ENCODE measurements around the gene BOC. TPM values are rescaled to one million over a fixed set of nuclear protein-coding genes. Genes with fewer than 3 reads are reported as not detected.

Gene BOC
- total and polyA plus RNA-seq, 2 of the 8 experiments (the other 6 are each of a cell fraction or from before 2014, with no cell fraction given) = 6.9 to 9.3 TPM

GRCh38 chr3:113249601-113250000 is 38.2 kb downstream of the BOC start:
- Histone ChIP-seq H3K36me3 (ENCODE audit: control insufficient read depth in 2 of 4, insufficient read depth in 4 of 4, low read length in 3 of 4) (peaks cover 0 to 7% (median 2%) of the 10 kb centered on the region in 4 experiments; a peak in 2 of 8 replicates), H2BK12ac (ENCODE audit: low read depth, low read length) (no peak overlapping the region), H4K8ac (ENCODE audit: extremely low read depth, insufficient read depth, low read length) (no peak overlapping the region), H3K9me3 (ENCODE audit: insufficient read depth in 2 of 2, low read depth in 1 of 2, low read length in 1 of 2) (no peaks in the 10 kb centered on the region), H2BK15ac (ENCODE audit: low read length) (0 out of 2 replicates have a peak overlapping the region, but pooled peaks have one; percentile 73), H2AK5ac (ENCODE audit: low read depth, low read length) (peak overlapping the region; percentile 89; the same call in 1 of the 2 replicates), H3K9ac (replicated peaks in 1 of 4; ENCODE audit: extremely low read depth in 1 of 4, low read depth in 3 of 4, low read length in 3 of 4) (no peak overlapping the region), H2AFZ (ENCODE audit: low read length) (no peak overlapping the region), H3K4me2 (ENCODE audit: insufficient read depth in 1 of 2, low read depth in 2 of 2, low read length in 2 of 2) (no peak overlapping the region), H3K27me3 (replicated peaks in 1 of 4; ENCODE audit: control insufficient read depth in 3 of 4, extremely low read depth in 1 of 4, insufficient read depth in 3 of 4, low read length in 3 of 4) (no peaks in the 10 kb centered on the region), H3K4me3 (ENCODE audit: extremely low read depth in 1 of 4, insufficient read depth in 2 of 4, low read depth in 3 of 4, low read length in 4 of 4) (no peak overlapping the region), H3K56ac (replicated peaks; ENCODE audit: insufficient read length, low read depth, low read length) (no peak overlapping the region), H3K4me1 (replicated peaks in 1 of 4; ENCODE audit: control insufficient read depth in 3 of 4, insufficient read depth in 4 of 4, low read length in 3 of 4) (peaks cover 0 to 14% (median 9%) of the 10 kb centered on the region in 4 experiments; a peak in 5 of 7 replicates), H4K91ac (replicated peaks; ENCODE audit: insufficient read length, low read length) (no peak overlapping the region), H3K14ac (ENCODE audit: insufficient read length) (no peak overlapping the region), H4K5ac (ENCODE audit: insufficient read length, low read depth, low read length) (no peak overlapping the region), H2BK5ac (ENCODE audit: low read depth, low read length) (no peak overlapping the region), H2BK20ac (ENCODE audit: low read length) (no peak overlapping the region), H3K18ac (ENCODE audit: extremely low read depth, low read length) (no peak overlapping the region), H3K23ac (ENCODE audit: insufficient read length) (no peak overlapping the region), H3K4ac (replicated peaks; ENCODE audit: insufficient read length, low read depth, low read length) (no peak overlapping the region), H3K23me2 (ENCODE audit: low read depth, low read length) (no peaks in the 10 kb centered on the region; the same call in 1 of the 2 replicates), H2BK120ac (replicated peaks; ENCODE audit: low read depth, low read length) (no peak overlapping the region), H3K27ac (ENCODE audit: low read depth, low read length) (no peak overlapping the region), H4K20me1 (replicated peaks in 1 of 2; ENCODE audit: control insufficient read depth in 1 of 2, insufficient read depth in 2 of 2, low read length in 2 of 2) (peaks cover 0 to 2% of the 10 kb centered on the region in 2 experiments), H3K79me2 (ENCODE audit: control insufficient read depth in 1 of 2, insufficient read depth in 2 of 2, low read length in 2 of 2) (no peaks in the 10 kb centered on the region), H3K79me1 (ENCODE audit: low read depth, low read length) (no peaks in the 10 kb centered on the region)
- CTCF ChIA-PET (ENCODE audit: partially characterized antibody) = interaction anchor here (0.7 to 3.7 kb wide), 8 partner anchors 9 to 193 kb away, joined by 3 to 20 read pairs (median 4); no protein-coding TSS in a partner anchor
- WGBS, 2 experiments (ENCODE audit: extremely low coverage in 1 of 2, insufficient coverage in 1 of 2, insufficient read length in 1 of 2, insufficient replicate concordance in 2 of 2, low coverage in 1 of 2, low lambda C conversion rate in 2 of 2, missing lambda C conversion rate in 1 of 2) = 91% methylated on average over 8 of the region's 8 CpGs; no CpG with 5 or more reads in 1 of the 2 experiments
- POLR2A ChIA-PET (ENCODE audit: partially characterized antibody) = no interaction called here
- no peak for FAIRE-seq
- DNase-seq (ENCODE audit: low read depth in 1 of 2, low spot score in 2 of 2) = no peak
- TF ChIP-seq SP2 (IDR thresholded peaks at IDR 0.05; ENCODE audit: low read length) (no peak), EGR1 (IDR thresholded peaks at IDR 0.05; ENCODE audit: borderline replicate concordance, low read depth, low read length) (no peak)
